AG04449 (cell line): ENCODE data around the gene MYOF.

ENCODE experiments used
- CTCF ChIA-PET: fragments of 350-600 bp; formaldehyde crosslinking; extraction: SDS; loops from one replicate; lab custom pipeline; 2021; ENCODE audit warnings: antibody characterized with exemption; lab: Yijun Ruan, JAX
- POLR2A ChIA-PET: fragments of 400-600, 350-600 bp; formaldehyde crosslinking; extraction: SDS; loops from one replicate; lab custom pipeline; 2020; ENCODE audit warnings: antibody characterized with exemption, inconsistent platforms; lab: Yijun Ruan, JAX
- DNase-seq: peaks from one replicate; pipeline ENCODE4 v3.0.0-alpha.2; 2010; ENCODE audit warnings: low read depth, low spot score
- H3K4me3 ChIP-seq: 2 replicates; pipeline ENCODE4 v1.5.1; 2011; ENCODE audit warnings: low read depth, mild to moderate bottlenecking, control low read depth, low read length
- TF ChIP-seq, protein P1 (sequence below): IDR thresholded peaks from one replicate; pipeline ENCODE4 v1.5.1; 2011; ENCODE audit warnings: mild to moderate bottlenecking, moderate library complexity, low read length, control low read depth, inconsistent platforms; ENCODE audit not compliant: insufficient read depth; ENCODE audit errors: missing control alignments

Gene MYOF

DNA sequence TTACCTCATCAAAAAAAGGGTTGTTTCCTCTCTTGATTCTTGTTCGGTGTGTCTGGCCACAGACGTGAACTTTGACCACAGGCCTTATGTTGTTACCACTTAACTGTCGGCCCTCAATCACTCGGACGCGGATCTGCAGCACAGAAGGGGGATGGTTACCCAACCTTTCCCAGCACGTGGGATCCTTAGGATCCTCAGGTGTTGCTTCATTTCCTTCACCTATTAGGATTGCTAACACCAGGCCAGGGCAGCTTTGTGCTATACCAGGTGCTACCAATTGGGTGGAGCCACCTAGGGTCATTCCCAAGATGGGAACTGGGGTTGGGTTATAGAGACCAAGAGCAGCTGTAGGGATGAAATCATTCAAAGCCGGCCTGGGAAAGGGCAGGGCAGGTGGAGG lies 73.4 kb downstream of the MYOF start:
- POLR2A ChIA-PET, result interaction anchor here (0.9 to 1.1 kb wide), 2 partner anchors 25 to 73 kb away, joined by 3 read pairs; partner anchors contain the start of gene MYOF
- CTCF ChIA-PET, result interaction anchor here (1.7 to 3.4 kb wide), 3 partner anchors 9 to 74 kb away, joined by 3 to 18 read pairs (median 6); partner anchors contain the start of gene MYOF

DNA sequence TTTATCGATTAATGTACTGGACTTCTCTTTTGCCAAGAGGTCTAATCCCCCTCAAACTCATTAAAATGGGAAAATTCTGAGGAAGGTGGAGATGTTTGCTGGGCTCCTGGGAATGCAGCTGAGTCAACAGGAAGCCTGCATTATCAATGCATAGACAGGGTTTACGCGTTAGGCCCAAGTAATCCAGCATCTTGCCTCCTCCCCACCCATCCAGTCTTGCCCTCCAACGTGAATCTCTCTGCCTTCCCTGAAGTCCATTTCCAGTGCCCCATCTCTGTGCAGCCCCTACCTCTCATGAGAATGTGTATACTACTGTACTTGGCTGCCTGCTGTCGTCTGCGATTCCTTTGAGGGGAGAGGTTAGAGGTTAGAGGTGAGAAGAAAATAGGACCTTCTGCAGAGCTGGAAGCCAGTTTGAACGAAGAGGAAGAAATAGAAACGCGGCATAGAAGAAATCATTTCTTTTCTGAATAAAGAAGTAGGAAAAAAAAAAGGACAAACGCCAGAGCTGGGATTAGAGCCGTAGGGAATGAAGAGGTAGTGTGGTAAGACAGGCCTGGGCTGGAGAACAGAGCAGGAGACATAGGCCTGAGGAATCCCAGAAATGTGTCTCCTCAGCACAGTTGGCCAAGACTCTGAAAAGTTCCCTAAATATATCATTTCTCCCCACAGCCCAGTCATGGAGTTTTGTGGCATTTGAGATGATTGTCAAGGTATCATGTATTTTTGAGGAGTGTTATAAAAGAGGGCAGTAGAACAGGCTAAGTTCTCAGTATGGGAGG lies 75.6 kb downstream of the MYOF start:
- ChIA-PET CTCF (interaction anchor here (0.7 to 3.4 kb wide), 5 partner anchors 16 to 707 kb away, joined by 3 to 18 read pairs (median 3); partner anchors contain the start of gene MYOF), POLR2A (no interaction called here)
- TF ChIP-seq, protein P1, sequence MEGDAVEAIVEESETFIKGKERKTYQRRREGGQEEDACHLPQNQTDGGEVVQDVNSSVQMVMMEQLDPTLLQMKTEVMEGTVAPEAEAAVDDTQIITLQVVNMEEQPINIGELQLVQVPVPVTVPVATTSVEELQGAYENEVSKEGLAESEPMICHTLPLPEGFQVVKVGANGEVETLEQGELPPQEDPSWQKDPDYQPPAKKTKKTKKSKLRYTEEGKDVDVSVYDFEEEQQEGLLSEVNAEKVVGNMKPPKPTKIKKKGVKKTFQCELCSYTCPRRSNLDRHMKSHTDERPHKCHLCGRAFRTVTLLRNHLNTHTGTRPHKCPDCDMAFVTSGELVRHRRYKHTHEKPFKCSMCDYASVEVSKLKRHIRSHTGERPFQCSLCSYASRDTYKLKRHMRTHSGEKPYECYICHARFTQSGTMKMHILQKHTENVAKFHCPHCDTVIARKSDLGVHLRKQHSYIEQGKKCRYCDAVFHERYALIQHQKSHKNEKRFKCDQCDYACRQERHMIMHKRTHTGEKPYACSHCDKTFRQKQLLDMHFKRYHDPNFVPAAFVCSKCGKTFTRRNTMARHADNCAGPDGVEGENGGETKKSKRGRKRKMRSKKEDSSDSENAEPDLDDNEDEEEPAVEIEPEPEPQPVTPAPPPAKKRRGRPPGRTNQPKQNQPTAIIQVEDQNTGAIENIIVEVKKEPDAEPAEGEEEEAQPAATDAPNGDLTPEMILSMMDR, result no peak
- no peak overlapping the region for H3K4me3 ChIP-seq
- no peak for DNase-seq

More for the DNA sequence above, 73.4 kb downstream of the MYOF start:
- H3K4me3 ChIP-seq, result no peak overlapping the region
- TF ChIP-seq, protein P1, result no peak
- DNase-seq, result no peak

DNA sequence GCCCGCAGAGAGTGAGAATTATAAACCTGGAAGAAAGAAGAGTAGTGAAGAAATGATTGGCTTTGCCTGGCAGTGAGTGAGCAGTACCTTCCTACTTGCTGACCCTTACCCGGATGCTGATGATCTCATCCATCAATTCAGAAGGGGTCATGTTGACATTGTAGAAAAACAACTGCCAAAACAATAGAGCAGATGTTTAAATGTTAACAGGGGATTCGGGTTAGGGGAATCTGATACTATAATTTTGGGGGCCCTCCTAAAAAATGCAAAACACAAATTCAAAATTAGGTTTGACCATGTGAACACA lies 78.1 kb downstream of the MYOF start:
- DNase-seq, result no peak
- TF ChIP-seq, protein P1, result no peak
- ChIA-PET POLR2A (no interaction called here), CTCF (interaction anchor here (0.9 to 5.6 kb wide), 7 partner anchors 10 to 79 kb away, joined by 3 to 30 read pairs (median 5); partner anchors contain the start of gene MYOF)
- H3K4me3 ChIP-seq, result no peak overlapping the region

DNA sequence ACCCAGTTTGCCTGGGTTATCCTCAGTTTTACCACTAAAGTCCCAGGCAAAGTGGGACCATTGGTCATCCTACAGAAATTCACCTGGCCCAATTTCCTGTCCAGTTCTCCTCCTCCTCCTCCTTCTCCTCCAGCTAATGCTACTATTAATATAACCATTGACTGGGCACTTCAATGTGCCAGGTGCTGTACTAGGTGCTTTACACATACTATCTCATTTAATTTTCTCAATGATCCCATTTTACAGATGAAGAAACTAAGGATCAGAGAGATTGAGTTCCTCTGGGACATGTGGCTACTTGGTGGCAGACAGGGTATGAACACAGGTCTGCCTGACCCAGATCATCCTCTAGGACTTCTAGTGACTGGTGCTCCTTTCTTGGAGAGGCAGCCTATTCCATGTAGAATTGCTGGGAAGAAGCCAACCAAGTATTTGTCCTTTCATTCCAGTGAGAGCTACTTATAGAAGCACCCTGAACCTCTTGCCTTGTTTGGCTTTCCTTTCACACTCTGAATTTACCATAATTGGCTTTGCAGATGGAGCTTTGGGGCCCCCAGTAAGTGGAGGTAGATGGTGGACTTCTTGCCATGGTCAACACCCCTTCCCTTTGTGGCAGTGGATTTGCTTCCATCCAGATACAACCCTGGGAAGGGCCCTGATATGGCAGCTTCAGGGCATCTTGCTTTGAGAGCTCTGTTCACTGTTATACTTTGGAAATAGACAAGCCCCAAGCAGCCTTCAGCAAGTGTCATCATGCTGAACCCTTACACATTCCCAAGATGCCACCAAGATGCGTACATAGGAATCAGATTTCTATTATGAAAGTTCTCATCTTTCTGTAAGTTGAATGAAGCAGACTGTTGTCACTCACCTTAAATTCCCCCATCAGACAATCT lies 78.7 kb downstream of the MYOF start:
- no peak overlapping the region for H3K4me3 ChIP-seq
- ChIA-PET POLR2A (no interaction called here), CTCF (interaction anchor here (0.7 to 5.6 kb wide), 8 partner anchors 11 to 79 kb away, joined by 3 to 30 read pairs (median 4); partner anchors contain the start of gene MYOF)
- TF ChIP-seq, protein P1, result no peak
- no peak for DNase-seq

DNA sequence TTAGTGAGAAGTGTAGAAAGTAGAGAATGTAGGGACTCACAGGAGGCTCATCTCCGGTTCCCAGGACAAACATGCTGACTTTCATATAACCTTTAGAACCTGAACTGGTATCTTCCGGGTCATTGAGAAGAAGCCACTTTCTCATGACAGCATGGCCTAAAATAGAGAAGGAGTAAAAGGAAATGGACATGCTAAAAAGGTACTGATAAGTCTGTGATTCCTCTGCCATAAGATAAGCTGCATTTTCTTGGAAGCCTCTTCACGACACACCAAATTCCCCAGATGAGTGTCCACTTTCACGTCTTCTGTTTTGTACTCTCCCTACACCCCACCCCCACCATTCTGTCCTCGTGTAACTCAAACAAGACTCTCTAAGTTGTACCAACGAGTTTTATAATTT lies 79.9 kb downstream of the MYOF start:
- CTCF ChIA-PET, result interaction anchor here (0.9 to 5.6 kb wide), 5 partner anchors 11 to 80 kb away, joined by 3 to 30 read pairs (median 3); partner anchors contain the start of gene MYOF
- POLR2A ChIA-PET, result no interaction called here
- DNase-seq, result no peak
- H3K4me3 ChIP-seq, result no peak overlapping the region
- TF ChIP-seq, protein P1, result no peak
